ENCODE measurements around the gene PLB1.

PLB1 gene

GRCh38 chr2:28627722-28628480, 132.0 kb downstream of the PLB1 start:
- no peak for DNase-seq (ENCODE audit: low read depth)

- DNase-seq (ENCODE audit: low read depth), result no peak
These were observed 132.6 kb downstream of the PLB1 start for GRCh38 chr2:28628506-28628905.

GRCh38 chr2:28628987-28629386, 133.1 kb downstream of the PLB1 start:
- DNase-seq (ENCODE audit: low read depth), result no peak

GRCh38 chr2:28629910-28630309, 134.1 kb downstream of the PLB1 start:
- DNase-seq (ENCODE audit: low read depth), result no peak

- no peak for DNase-seq (ENCODE audit: low read depth)
These were observed 134.5 kb downstream of the PLB1 start for GRCh38 chr2:28630341-28630740.

GRCh38 chr2:28631514-28632206, 135.8 kb downstream of the PLB1 start:
- no peak for DNase-seq (ENCODE audit: low read depth)

GRCh38 chr2:28632791-28633190, 136.9 kb downstream of the PLB1 start:
- DNase-seq (ENCODE audit: low read depth), result no peak

GRCh38 chr2:28633204-28633603, 137.3 kb downstream of the PLB1 start:
- DNase-seq (ENCODE audit: low read depth), result no peak

GRCh38 chr2:28633746-28634145, 137.9 kb downstream of the PLB1 start:
- DNase-seq (ENCODE audit: low read depth), result no peak

GRCh38 chr2:28635191-28635611, 139.3 kb downstream of the PLB1 start:
- no peak for DNase-seq (ENCODE audit: low read depth)

- no peak for DNase-seq (ENCODE audit: low read depth)
These were observed 140.6 kb downstream of the PLB1 start for GRCh38 chr2:28636491-28636890.

GRCh38 chr2:28637066-28638047, 141.5 kb downstream of the PLB1 start:
- no peak for DNase-seq (ENCODE audit: low read depth)

- no peak for DNase-seq (ENCODE audit: low read depth)
These were observed 142.2 kb downstream of the PLB1 start for GRCh38 chr2:28638102-28638501.

GRCh38 chr2:28639092-28639691, 143.3 kb downstream of the PLB1 start:
- no peak for DNase-seq (ENCODE audit: low read depth)

- DNase-seq (ENCODE audit: low read depth), result no peak
These were observed 144.0 kb downstream of the PLB1 start for GRCh38 chr2:28639836-28640235.

GRCh38 chr2:28640260-28640907, 144.5 kb downstream of the PLB1 start:
- DNase-seq (ENCODE audit: low read depth), result no peak

- no peak for DNase-seq (ENCODE audit: low read depth)
These were observed 145.0 kb downstream of the PLB1 start for GRCh38 chr2:28640908-28641300.

GRCh38 chr2:28642796-28643195, 146.9 kb downstream of the PLB1 start:
- no peak for DNase-seq (ENCODE audit: low read depth)

- DNase-seq (ENCODE audit: low read depth), result no peak
These were observed 147.5 kb downstream of the PLB1 start for GRCh38 chr2:28643327-28643726.

- DNase-seq (ENCODE audit: low read depth), result peak; percentile 83
These were observed 148.1 kb downstream of the PLB1 start for GRCh38 chr2:28643911-28644334.

- DNase-seq (ENCODE audit: low read depth), result no peak
These were observed 148.9 kb downstream of the PLB1 start for GRCh38 chr2:28644760-28645159.

Data from GM04504 (cell line).